A673 (cell line): ENCODE measurements around the gene GALNS. TPM values are rescaled to one million over a fixed set of nuclear protein-coding genes. Genes with fewer than 3 reads are reported as not detected.

ENCODE experiments used
- BruUV-seq: library from RNA; stranded (reverse); fragments of 400-500 nt; replicated peaks from 2 replicates; lab custom pipeline; 2021; lab: Mats Ljungman, UMichigan
- CTCF ChIA-PET: fragments of 300-600 bp; sonication (Branson Sonifier 250); formaldehyde crosslinking; loops from one replicate; lab custom pipeline; 2022; ENCODE audit warnings: antibody characterized with exemption; lab: Charles Lee
- POLR2A ChIA-PET: fragments of 300-600 bp; sonication (Branson Sonifier 250); formaldehyde crosslinking; loops from one replicate; lab custom pipeline; 2022; ENCODE audit warnings: antibody characterized with exemption; ENCODE audit not compliant: low non-redundant PET; lab: Charles Lee
- DNase-seq: peaks from one replicate; pipeline ENCODE4 v3.0.0-alpha.2; 2015; ENCODE audit warnings: low spot score
- H3K27ac ChIP-seq: fragments of 200-600 bp; sonication (generic); 2 replicates; pipeline ENCODE4 v1.5.1; 2016; ENCODE audit warnings: mixed run types, low read depth, mild to moderate bottlenecking, mixed read lengths, antibody characterized with exemption, low read length; ENCODE audit not compliant: poor library complexity, severe bottlenecking
- H3K27me3 ChIP-seq: fragments of 200-600 bp; sonication (generic); replicated peaks from 2 replicates; pipeline ENCODE4 v1.6.1; 2017; ENCODE audit warnings: mixed run types, low read depth, mild to moderate bottlenecking, mixed read lengths, antibody characterized with exemption, low read length; ENCODE audit not compliant: insufficient read depth, poor library complexity
- H3K36me3 ChIP-seq: fragments of 200-600 bp; sonication (generic); 2 replicates; pipeline ENCODE4 v1.6.1; 2016; ENCODE audit warnings: mixed run types, mild to moderate bottlenecking, mixed read lengths, antibody characterized with exemption, low read length; ENCODE audit not compliant: insufficient read depth, poor library complexity, severe bottlenecking
- H3K4me1 ChIP-seq: fragments of 200-600 bp; sonication (generic); 2 replicates; pipeline ENCODE4 v1.6.1; 2017; ENCODE audit warnings: mixed run types, mild to moderate bottlenecking, mixed read lengths, antibody characterized with exemption, low read length; ENCODE audit not compliant: insufficient read depth, poor library complexity, severe bottlenecking
- H3K4me3 ChIP-seq: fragments of 200-600 bp; sonication (generic); 2 replicates; pipeline ENCODE4 v1.5.1; 2016; ENCODE audit warnings: low read depth, mixed run types, mild to moderate bottlenecking, mixed read lengths, low read length; ENCODE audit not compliant: poor library complexity, severe bottlenecking
- H3K9me3 ChIP-seq: fragments of 200-600 bp; sonication (generic); 2 replicates; pipeline ENCODE4 v1.6.1; 2016; ENCODE audit warnings: mixed run types, low read depth, mild to moderate bottlenecking, mixed read lengths, antibody characterized with exemption, low read length; ENCODE audit not compliant: poor library complexity, severe bottlenecking
- CTCF ChIP-seq: fragments of 300-800, 200-600 bp; sonication (generic); conservative IDR thresholded peaks from 2 replicates; pipeline ENCODE4 v1.5.1; 2017; ENCODE audit warnings: low read depth, mild to moderate bottlenecking, antibody characterized with exemption, low read length, moderate library complexity, mixed read lengths
- EZH2 ChIP-seq: fragments of 200-600 bp; sonication (generic); IDR thresholded peaks from 2 replicates; pipeline ENCODE4 v1.6.1; 2017; ENCODE audit warnings: borderline replicate concordance, low read depth, mild to moderate bottlenecking, mixed read lengths, antibody characterized with exemption, low read length; ENCODE audit not compliant: poor library complexity, severe bottlenecking
- intact Hi-C: fragments of 100-400 bp; cut with micrococcal nuclease; formaldehyde crosslinking; loops from one replicate; pipeline ENCODE4 v1.10.0; 2022; ENCODE audit not compliant: unreplicated experiment
- total RNA-seq: library from RNA; stranded (reverse); gene quantifications from 2 replicates; pipeline ENCODE4 v1.2.3, GENCODE V29; 2021

The GALNS gene
- total RNA-seq, 1 experiment from 2014 or later = 54.8 TPM

GRCh38 chr16:88787579-88788314 is 69.0 kb downstream of the GALNS start:
- peaks cover 22% of the 10 kb centered on the region for H3K4me1 ChIP-seq
- no peak overlapping the region for H3K27ac ChIP-seq
- POLR2A ChIA-PET = no interaction called here
- TF ChIP-seq CTCF = no peak
- no peak for TF ChIP-seq EZH2
- intact Hi-C loops = no loop called here
- DNase-seq = no peak
- no peaks in the 10 kb centered on the region for H3K36me3 ChIP-seq
- CTCF ChIA-PET = interaction anchor here (0.6 kb wide), 1 partner anchor 50 kb away, joined by 4 read pairs; no protein-coding TSS in a partner anchor
- H3K4me3 ChIP-seq = no peak overlapping the region
- no peaks in the 10 kb centered on the region for H3K27me3 ChIP-seq
- H3K9me3 ChIP-seq = no peaks in the 10 kb centered on the region
- BruUV-seq = no TSS peak

GRCh38 chr16:88785106-88785924 is 71.4 kb downstream of the GALNS start, which contains the start of gene PIEZO1:
PIEZO1 (minus strand) TSS chr16:88785220; CDS start chr16:88784964, 256 bp downstream.
- CTCF ChIA-PET = interaction anchor here (0.5 to 2.5 kb wide), 5 partner anchors 15 to 431 kb away, joined by 3 to 24 read pairs (median 4); no protein-coding TSS in a partner anchor
- Histone ChIP-seq H3K9me3 (no peaks in the 10 kb centered on the region), H3K4me3 (peak within 1 kb of the TSS; percentile 74), H3K36me3 (no peaks in the 10 kb centered on the region), H3K4me1 (peaks cover 40% of the 10 kb centered on the region), H3K27me3 (no peaks in the 10 kb centered on the region), H3K27ac (peak within 1 kb of the TSS; percentile 95)
- intact Hi-C loops = loop anchor here (1.0 kb wide), 1 partner anchor 48 kb away; no protein-coding TSS in a partner anchor
- DNase-seq = peak; percentile 83
- POLR2A ChIA-PET = interaction anchor here (0.5 to 0.6 kb wide), 3 partner anchors 10 to 246 kb away, joined by 3 to 11 read pairs (median 3); no protein-coding TSS in a partner anchor
- TF ChIP-seq CTCF = peak; percentile 79
- no peak for TF ChIP-seq EZH2
- BruUV-seq = no TSS peak

- Histone ChIP-seq H3K36me3 (no peaks in the 10 kb centered on the region), H3K4me1 (peaks cover 45% of the 10 kb centered on the region), H3K4me3 (peak overlapping the region; percentile 74), H3K27ac (peak overlapping the region; percentile 95), H3K27me3 (no peaks in the 10 kb centered on the region), H3K9me3 (no peaks in the 10 kb centered on the region)
- BruUV-seq = no TSS peak
- DNase-seq = no peak
- ChIA-PET CTCF (interaction anchor here (0.5 to 2.5 kb wide), 5 partner anchors 12 to 193 kb away, joined by 3 to 24 read pairs (median 4); no protein-coding TSS in a partner anchor), POLR2A (interaction anchor here (1.0 kb wide), 1 partner anchor 13 kb away, joined by 5 read pairs; no protein-coding TSS in a partner anchor)
- TF ChIP-seq EZH2 (no peak), CTCF (no peak)
- intact Hi-C loops = loop anchor here (1.0 kb wide), 1 partner anchor 47 kb away; no protein-coding TSS in a partner anchor
Observed at GRCh38 chr16:88784856-88785105, 72.0 kb downstream of the GALNS start.
